ENCODE measurements around the gene HSPB3.
"Not testable (repeated sequence)": the region's sequence is repeated elsewhere in the genome, so short reads cannot be mapped to it uniquely, and the experiment has no call there.

The HSPB3 gene

DNA sequence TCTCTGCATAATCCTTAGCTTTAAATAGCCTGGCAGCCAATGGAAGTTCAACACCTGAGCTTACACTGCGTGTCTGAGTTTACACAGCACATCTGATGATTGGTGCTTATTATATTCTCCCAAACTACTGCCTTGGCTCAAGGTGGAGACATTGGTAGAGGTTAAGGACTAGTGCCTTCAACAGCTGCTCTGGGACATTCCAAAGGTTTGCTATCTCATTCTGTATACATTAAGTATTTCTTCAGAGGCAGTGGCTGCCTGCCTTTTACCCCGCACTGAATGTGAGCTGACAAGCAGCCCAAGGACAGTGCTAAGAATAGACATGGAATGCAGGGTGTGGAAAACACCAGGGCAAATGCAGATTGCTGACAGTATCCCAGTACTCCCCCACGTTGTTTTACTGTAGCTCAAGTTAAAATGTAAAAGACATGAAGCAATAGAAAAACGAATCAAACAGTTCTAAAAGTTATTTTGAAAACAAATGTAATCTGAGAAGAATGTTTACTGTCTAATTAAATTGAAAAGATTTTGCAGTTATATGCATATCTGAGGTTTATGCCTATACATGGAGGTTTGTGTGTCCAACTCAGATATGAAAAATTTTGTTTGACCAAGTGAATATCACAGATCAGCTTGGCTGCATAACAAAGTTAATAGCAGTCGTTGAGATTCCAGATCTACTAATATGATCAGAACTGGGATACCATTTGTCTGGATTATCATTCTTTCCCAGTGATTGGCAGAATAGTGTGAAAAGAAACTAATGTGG, 1.8 kb downstream of the HSPB3 start:
- DNase-seq: no peak

DNA sequence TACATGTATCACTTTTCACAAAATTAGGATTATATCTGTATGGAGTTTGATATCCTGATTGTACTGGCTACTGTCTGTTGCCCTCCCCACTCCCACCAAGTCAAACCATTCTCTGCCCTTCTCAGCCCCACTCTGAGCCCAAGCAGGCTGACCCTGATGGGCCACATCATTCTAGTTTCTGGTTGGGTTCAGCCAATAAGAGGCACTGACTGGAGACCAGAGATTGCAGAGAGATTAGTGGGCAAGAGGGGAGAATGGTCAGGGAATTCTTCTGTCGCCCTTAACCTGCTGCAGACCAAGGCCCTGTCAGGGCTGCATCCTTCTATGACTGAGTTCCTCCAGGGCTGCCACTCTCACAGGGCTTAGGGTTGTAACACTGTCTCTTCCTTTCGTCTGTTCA, 2.7 kb downstream of the HSPB3 start:
- DNase-seq: no peak

DNA sequence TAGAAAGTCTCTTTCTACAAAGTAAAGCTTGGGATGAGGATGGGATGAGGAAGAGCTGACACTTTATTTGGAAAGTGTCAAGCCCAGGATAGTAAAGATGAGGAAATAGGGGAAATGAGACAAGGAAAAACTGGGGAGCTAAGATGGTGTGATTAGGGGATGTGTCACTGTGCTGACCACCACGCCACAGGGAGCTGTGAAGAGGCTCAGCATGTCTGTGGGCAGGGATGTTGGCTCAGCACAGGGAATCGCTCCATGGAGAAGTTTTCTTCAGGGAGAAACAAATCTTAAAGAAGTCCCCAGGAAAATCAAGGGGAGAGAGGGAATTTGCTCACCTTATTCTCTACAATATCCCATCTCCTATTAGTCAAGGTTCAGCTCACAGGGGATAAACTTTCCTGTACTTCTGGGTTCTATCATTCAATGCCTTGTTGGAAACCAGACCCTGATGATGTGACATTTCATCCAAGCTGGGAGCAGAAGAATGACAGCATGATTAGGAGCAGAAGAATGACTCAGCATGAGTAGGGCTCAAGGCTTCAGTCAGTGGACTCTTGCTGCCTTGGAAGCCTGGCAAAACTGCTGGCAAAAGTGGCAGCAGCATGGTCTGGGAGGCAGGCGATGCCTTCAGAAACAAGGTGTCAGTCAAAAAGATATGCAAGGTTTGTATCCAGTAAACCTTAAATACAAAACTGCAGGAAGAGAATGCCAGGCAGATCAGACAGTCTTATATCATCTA, 4.9 kb downstream of the HSPB3 start:
- DNase-seq: no peak

DNA sequence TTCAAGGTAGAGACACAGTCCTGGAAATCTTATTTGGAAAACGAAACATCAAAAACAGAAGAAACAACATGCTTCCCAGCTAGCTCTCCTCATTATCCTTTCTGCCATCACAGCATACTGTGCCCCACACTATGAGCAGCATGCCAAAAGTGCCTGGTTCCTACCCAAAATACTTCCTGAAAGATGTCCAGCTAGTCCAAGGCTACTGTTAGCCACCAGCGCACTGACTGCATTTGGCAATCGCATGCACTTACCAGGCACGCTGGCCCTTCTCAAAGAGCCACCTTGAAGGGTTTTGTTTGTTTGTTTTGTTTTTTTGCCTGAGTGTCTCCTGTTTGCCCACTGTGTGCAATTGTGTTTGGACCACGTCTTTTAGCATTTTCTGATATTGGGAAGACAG, 6.8 kb downstream of the HSPB3 start:
- no peak for DNase-seq

DNA sequence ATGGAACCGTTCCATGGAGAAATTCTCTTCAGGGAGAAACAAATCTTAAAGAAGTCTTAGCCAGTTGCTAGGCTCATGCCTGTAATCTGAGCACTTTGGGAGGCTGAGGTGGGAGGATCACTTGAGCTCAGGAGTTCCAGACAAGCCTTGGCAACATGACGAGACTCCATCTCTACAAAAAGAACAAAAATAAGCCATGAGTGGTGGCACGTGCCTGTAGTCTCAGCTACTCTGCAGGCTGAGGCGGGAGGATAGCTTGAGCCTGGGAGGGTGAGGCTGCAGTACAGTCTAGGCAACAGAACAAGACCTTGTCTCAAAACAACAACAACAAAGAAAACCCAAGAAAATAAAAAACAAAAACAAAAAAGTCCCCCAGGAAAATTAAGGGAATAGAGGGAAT, 8.2 kb downstream of the HSPB3 start:
- no peak for DNase-seq

DNA sequence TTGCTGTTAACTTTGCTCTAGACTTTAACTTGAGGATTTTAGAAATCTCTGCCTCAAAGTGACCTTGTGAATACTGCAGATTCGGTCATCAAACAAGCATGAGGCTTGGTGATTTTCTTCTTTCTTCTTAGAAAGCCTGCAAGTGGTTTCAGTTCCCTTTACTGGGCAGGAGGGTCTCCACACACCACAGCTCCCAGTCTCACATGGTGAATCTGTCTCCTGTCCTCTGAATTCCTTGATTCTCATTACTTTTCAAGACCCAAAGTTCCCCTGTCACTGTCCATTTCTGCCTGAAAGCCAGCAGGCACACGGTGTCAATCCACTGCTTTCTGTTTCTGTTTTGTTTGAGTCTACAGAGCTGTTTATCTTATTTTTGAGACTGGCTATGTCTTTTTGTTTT, 14.1 kb downstream of the HSPB3 start:
- no peak for DNase-seq

DNA sequence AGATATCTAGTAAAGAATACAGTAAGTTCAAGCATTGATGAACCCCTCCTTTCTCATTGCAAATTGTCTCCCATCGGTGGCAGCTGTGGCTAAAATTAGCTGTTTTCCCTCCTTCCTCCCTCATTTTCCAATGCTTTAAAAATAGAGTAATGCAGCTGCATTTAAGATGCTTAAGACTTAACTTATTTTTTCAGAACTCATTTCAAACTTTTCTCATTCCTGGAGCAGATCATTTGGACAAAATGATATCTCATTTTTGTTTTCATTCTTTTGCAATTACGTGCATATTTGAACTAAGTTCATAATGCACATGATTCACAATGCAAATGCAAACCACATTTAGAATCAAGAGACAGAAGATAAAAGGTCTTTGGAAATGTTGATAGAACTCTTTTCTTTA, 14.6 kb downstream of the HSPB3 start:
- DNase-seq: no peak

DNA sequence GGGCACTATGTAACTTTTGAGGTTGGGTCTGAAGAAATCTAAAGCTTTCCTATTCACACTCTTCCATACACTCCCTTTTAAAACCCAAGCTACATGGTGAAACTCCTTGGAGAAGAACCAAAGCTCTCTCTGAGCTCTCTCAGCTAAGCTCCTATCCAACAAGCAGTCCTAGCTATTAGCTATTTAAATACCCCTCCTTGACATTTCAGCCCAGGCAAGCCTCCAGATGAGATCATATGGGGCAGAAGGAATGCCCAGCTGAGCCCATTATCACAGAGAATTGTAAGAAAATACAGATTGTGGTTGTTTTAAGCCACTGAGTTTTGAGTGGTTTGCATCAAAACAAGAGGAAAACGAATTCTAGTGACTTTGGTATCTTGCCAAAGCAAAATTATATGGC, 15.2 kb downstream of the HSPB3 start:
- DNase-seq: no peak

DNA sequence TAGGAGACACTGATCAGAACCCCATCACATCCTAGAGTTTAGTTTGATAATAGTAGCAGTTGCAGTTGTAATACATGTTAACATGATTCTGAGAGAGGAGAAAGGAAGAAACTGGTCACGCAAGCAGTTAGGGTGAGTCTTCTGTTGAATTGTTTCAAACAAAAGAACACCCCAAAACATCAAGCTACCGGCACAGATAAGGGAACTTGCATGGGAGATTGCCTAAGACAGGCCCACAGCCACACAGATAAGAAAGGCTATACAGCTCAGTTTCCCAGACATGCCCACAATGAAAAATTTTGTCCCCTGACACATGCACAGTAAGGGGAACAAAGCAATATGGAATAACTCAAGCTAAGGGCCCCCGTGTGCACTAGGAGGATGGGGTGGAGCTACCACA, 15.9 kb downstream of the HSPB3 start:
- DNase-seq: no peak

DNA sequence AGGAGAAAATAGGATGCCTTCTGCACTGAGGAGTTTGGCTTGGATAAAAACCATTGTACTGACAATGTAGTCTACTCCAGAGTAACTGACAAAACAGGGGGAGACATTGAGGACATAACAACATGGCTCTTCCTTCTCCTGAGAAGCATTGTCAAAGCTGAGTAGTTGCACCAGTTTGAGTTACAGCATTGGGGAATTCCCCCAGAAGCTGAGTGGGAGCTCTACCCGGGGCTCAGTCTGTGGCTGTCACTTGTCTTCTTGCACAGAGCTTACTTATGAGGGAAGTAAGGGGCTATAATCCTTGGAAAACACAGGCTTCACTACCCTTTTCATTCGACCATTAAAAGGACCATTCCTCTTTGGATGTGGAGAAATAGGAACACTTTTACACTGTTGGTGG, 21.2 kb downstream of the HSPB3 start:
- no peak for DNase-seq

DNA sequence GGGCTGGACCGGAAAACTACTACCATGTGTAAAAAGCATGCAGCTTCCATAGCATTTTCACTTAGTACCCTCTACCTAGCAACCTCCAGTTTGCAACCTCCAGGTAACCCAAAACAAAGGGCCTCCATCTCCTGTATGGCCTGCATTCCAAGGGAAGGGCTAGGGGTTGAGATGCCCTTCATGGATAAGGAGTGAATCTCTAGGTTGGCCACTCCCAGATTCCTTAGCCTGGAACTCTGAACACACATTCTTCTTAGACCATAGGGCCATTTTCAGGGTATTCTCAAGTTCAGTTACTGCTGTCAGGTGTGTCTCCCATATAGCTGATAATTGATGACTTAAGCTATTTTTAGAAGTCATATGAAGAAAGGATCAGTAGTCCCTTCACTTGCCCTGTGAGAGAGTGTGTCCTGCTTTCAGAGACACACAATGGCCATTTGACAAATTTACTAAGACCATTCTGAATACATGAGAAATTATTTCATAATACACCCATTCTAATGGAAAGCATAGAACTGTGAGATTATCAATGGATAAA, 22.5 kb downstream of the HSPB3 start:
- no peak for DNase-seq

DNA sequence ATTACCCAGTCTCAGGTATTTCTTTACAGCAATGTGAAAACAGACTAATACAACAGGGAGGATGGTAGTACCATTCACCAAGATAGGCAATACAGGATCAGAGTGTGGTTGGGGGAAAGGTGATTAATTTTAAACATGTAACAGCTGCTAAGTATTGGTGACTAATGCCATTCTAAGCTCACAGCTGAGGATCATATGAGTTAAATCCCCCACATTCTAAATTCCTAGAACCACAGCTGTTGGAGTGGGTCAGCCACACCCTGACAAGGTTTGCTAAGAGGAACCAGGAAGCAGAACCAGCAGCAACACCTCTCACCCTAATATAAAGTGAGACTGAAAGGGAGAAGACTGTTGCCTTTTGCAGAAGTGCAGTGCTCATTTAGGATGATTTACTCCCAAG, 24.8 kb downstream of the HSPB3 start:
- no peak for DNase-seq

DNA sequence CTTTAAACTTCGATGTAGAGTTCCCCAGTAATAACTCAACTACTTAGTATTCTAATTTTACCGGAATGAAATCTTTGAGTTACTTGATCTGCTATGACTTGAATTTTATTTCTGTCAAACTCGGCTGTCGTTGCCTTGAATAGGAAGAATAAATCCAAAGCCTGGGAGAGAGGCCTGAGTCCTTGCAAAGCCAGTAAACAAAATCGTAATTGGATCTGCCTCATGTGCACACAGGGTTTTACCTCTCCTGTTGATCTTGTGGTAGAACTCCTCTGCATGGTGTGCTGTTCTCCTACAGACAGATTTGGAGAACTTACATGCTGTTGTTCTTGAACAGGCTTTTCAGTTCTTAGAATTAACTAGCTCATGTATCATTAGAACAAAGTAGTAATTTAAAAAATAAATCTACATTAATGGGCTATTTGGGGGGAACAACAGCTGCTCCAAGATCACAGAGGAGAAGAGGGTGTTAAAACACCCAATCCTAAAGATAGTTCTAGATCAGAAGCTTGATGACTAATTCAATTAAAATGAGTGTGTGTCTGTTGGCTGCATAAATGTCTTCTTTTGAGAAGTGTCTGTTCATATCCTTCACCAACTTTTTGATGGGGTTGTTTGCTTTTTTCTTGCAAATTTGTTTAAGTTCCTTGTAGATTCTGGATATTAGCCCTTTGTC, 28.9 kb downstream of the HSPB3 start:
- DNase-seq: peak; percentile 30

DNA sequence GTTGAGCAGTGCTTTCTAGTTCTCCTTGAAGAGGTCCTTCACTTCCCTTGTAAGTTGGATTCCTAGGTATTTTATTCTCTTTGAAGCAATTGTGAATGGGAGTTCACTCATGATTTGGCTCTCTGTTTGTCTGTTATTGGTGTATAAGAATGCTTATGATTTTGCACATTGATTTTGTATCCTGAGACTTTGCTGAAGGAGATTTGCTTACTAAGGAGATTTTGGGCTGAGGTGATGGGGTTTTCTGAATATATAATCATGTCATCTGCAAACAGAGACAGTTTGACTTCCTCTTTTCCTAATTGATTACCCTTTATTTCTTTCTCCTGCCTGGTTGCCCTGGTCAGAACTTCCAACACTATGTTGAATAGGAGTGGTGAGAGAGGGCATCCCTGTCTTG, 30.2 kb downstream of the HSPB3 start:
- not testable (repeated sequence) for DNase-seq

DNA sequence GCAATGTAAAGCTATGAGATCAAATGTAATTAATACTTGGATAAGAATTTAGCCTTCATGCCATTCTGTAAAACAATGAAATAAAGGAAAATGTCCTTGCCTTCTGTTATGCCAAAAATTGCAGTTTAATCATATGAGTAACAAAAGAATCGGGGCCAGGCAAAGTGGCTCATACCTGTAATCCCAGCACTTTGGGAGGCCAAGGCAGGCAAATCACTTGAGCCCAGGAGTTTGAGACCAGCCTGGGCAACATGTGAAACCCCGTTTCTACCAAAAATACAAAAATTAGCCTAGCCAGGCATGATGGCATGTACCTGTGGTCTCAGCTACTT, 34.1 kb downstream of the HSPB3 start:
- DNase-seq: not testable (repeated sequence)

DNA sequence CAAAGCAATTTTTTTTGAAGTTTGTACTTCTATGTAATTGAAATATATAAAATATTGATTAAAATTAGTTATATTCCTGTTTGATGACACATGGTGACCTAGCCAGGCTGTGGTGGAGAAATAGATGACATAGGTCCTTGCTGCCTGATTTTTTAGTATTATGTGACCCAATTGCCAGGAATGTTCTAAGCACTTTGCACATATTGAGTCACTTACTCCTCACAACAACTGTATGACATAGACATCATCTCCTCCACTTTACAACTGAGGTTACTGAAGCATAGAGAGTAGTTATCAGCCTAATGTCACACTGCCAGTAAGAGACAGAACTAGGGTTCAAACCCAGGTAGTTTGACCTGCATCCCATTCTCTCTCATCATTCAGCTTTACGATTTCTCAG, 35.8 kb downstream of the HSPB3 start:
- DNase-seq: no peak

DNA sequence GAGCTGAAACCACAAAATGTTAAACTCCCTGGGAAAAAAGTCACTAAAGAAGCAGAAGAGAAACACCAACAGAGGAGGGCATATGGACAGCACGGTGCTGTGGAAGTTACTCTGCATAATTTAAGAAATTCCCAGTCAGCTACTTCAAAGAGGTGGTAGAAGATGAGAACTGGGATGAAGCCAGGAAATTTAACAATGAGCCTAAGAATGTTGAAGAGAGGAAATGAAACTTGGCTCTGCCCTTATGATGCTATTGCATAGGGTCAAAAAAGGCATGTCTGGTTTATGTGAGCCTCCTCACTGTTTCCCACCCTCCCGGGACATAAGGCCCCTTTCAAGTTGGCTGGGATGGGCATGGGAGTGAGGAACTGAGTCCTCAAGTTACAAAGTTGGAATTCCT, 36.7 kb downstream of the HSPB3 start:
- DNase-seq: no peak

DNA sequence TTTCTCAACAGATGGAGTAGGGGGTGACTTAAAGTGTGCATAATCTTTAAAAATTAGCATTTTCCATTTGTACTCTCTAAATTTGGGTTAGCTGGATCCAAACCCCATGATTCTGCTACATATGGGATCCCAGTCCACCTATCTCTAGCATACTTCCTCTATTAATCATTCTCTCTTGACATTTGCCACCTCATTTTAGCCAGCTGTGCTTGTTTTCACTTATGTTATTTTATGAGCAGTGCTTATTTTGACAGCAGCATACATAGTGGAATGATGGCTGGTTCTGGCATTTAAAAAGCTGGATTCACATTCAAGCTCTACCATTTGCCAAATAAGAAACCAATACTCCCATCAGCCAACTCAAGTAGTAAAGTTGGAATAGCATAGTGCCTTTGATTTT, 39.5 kb downstream of the HSPB3 start:
- DNase-seq: no peak
